Activated CD4-positive, alpha-beta T cell treated with anti-CD3 and anti-CD28 coated beads, Interleukin-2, amount 10 ng/mL, durations not matched to agents 7 days and 5 days (primary cell): ENCODE results near the gene GRK1. TPM values are rescaled to one million over a fixed set of nuclear protein-coding genes. Genes with fewer than 3 reads are reported as not detected.

Source experiments
- CTCF ChIA-PET: fragments of 350-600 bp; sonication (Branson Sonifier 250); formaldehyde crosslinking; loops from one replicate; lab custom pipeline; 2021; ENCODE audit warnings: antibody characterized with exemption; lab: Charles Lee
- POLR2A ChIA-PET: fragments of 350-600 bp; sonication (Branson Sonifier 250); formaldehyde crosslinking; loops from one replicate; lab custom pipeline; 2021; ENCODE audit warnings: antibody characterized with exemption; lab: Charles Lee
- DNase-seq: peaks from one replicate; pipeline ENCODE4 v3.0.0-alpha.2; 2020
- H3K27ac Mint-ChIP-seq: one replicate; pipeline ENCODE4 v1.8.0; 2021; ENCODE audit warnings: mild to moderate bottlenecking, moderate library complexity, mixed read lengths
- H3K27me3 Mint-ChIP-seq: one replicate; pipeline ENCODE4 v1.8.0; 2021; ENCODE audit warnings: mixed read lengths
- H3K36me3 Mint-ChIP-seq: one replicate; pipeline ENCODE4 v1.8.0; 2021; ENCODE audit warnings: low read depth, mixed read lengths
- H3K4me1 Mint-ChIP-seq: one replicate; pipeline ENCODE4 v1.8.0; 2021; ENCODE audit warnings: mixed read lengths
- H3K4me3 Mint-ChIP-seq: one replicate; pipeline ENCODE4 v1.8.0; 2021; ENCODE audit warnings: mild to moderate bottlenecking, moderate library complexity, mixed read lengths
- H3K9me3 Mint-ChIP-seq: one replicate; pipeline ENCODE4 v1.8.0; 2021; ENCODE audit warnings: mixed read lengths
- total RNA-seq, 2 experiments: library from RNA; stranded (reverse); gene quantifications; one replicate each; pipeline ENCODE4 v1.2.3, GENCODE V29; 2021

The GRK1 gene
- total RNA-seq, 2 experiments from 2014 or later: 0.19 TPM; not detected in 1

- H3K27ac Mint-ChIP-seq: no peak overlapping the region
- POLR2A ChIA-PET: no interaction called here
- no peak overlapping the region for H3K4me3 Mint-ChIP-seq
- H3K36me3 Mint-ChIP-seq: no peaks in the 10 kb centered on the region
- peaks cover 44% of the 10 kb centered on the region for H3K27me3 Mint-ChIP-seq
- DNase-seq: no peak
- H3K4me1 Mint-ChIP-seq: peaks cover 12% of the 10 kb centered on the region
- H3K9me3 Mint-ChIP-seq: no peaks in the 10 kb centered on the region
- CTCF ChIA-PET: no interaction called here
These were observed 95.5 kb downstream of the GRK1 start for GRCh38 chr13:113762538-113762937.

- H3K4me1 Mint-ChIP-seq: peaks cover 12% of the 10 kb centered on the region
- CTCF ChIA-PET: no interaction called here
These were observed 96.2 kb downstream of the GRK1 start for GRCh38 chr13:113763254-113763653.

GRCh38 chr13:113763961-113764792, 97.2 kb downstream of the GRK1 start:
- H3K9me3 Mint-ChIP-seq: no peaks in the 10 kb centered on the region
- CTCF ChIA-PET: no interaction called here
- H3K4me1 Mint-ChIP-seq: peaks cover 8% of the 10 kb centered on the region
- H3K27me3 Mint-ChIP-seq: peaks cover 35% of the 10 kb centered on the region
- no peak for DNase-seq
- POLR2A ChIA-PET: no interaction called here
- no peak overlapping the region for H3K27ac Mint-ChIP-seq
- no peak overlapping the region for H3K4me3 Mint-ChIP-seq
- H3K36me3 Mint-ChIP-seq: no peaks in the 10 kb centered on the region

More at GRCh38 chr13:113763254-113763653, 96.2 kb downstream of the GRK1 start:
- no peak overlapping the region for H3K4me3 Mint-ChIP-seq
- no peaks in the 10 kb centered on the region for H3K36me3 Mint-ChIP-seq
- H3K27me3 Mint-ChIP-seq: peaks cover 39% of the 10 kb centered on the region
- no peaks in the 10 kb centered on the region for H3K9me3 Mint-ChIP-seq
- POLR2A ChIA-PET: no interaction called here
- DNase-seq: no peak
- no peak overlapping the region for H3K27ac Mint-ChIP-seq

- H3K27me3 Mint-ChIP-seq: peaks cover 27% of the 10 kb centered on the region
- CTCF ChIA-PET: no interaction called here
- POLR2A ChIA-PET: no interaction called here
- no peaks in the 10 kb centered on the region for H3K9me3 Mint-ChIP-seq
- DNase-seq: no peak
- no peaks in the 10 kb centered on the region for H3K36me3 Mint-ChIP-seq
- no peak overlapping the region for H3K4me3 Mint-ChIP-seq
- no peak overlapping the region for H3K27ac Mint-ChIP-seq
- peaks cover 1% of the 10 kb centered on the region for H3K4me1 Mint-ChIP-seq
These were observed 98.0 kb downstream of the GRK1 start for GRCh38 chr13:113764793-113765563.

GRCh38 chr13:113765564-113765910, 98.5 kb downstream of the GRK1 start:
- H3K27me3 Mint-ChIP-seq: peaks cover 24% of the 10 kb centered on the region
- no peaks in the 10 kb centered on the region for H3K4me1 Mint-ChIP-seq
- H3K27ac Mint-ChIP-seq: no peak overlapping the region
- CTCF ChIA-PET: no interaction called here
- DNase-seq: no peak
- POLR2A ChIA-PET: no interaction called here
- no peaks in the 10 kb centered on the region for H3K9me3 Mint-ChIP-seq
- H3K36me3 Mint-ChIP-seq: no peaks in the 10 kb centered on the region
- no peak overlapping the region for H3K4me3 Mint-ChIP-seq

DNA sequence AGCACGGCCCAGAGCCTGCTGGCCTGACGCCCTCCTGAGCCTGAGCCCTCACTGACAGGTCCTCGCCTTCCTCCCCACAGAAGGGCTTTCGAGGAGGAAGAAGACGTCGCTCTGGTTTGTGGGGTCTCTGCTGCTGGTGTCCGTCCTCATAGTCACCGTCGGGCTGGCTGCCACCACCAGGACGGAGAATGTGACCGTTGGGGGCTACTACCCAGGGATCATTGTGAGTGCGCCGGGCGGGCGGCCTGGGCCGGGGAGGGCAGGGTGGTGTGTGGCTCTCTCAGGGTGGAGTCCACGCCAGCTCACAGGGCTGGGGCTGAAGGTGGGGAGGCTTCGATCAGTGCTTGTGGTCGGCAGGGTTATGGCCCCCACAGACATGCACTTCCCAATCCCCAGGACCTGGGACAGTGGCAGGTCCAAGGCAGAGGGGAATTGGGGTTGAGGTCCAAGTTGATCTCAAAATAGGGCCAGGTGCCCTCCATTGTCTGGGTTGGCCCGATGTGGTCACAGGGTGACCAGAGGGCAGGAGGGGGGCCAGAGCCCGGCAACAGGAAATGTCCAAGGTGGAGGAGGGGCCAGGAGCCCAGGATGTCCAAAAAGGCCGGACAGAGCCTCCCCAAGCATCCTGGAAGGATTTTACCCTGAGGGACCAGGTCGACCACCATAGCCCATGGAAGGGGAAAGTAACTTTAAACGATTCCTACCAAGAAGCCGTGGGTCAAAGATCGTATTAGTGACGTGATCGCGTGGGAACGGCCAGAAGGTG, 99.2 kb downstream of the GRK1 start:
- peaks cover 3% of the 10 kb centered on the region for H3K9me3 Mint-ChIP-seq
- no peak overlapping the region for H3K4me3 Mint-ChIP-seq
- no peak for DNase-seq
- CTCF ChIA-PET: no interaction called here
- H3K27ac Mint-ChIP-seq: no peak overlapping the region
- POLR2A ChIA-PET: no interaction called here
- H3K4me1 Mint-ChIP-seq: no peaks in the 10 kb centered on the region
- peaks cover 17% of the 10 kb centered on the region for H3K27me3 Mint-ChIP-seq
- H3K36me3 Mint-ChIP-seq: no peaks in the 10 kb centered on the region

DNA sequence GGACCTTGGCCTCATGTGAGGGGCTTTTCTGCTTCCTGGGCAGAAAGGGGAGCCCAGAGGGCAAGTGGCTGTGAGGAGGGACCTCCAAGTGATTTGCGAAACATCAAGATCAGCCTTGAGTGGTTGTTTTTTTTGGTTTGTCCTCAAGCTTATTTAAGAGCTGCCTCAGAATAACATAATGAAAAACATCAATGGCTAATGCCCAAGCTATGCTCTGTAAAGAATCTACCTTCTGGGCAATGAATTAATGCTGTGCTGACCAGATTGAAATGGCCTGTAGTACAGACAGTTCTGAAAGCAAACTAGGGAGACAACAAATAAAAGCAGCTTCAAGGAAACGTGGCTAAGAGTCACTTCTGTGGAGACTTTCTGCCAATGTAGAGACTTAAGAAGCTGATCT, 100.3 kb downstream of the GRK1 start:
- H3K4me1 Mint-ChIP-seq: peaks cover 4% of the 10 kb centered on the region
- no peak for DNase-seq
- H3K27me3 Mint-ChIP-seq: peaks cover 6% of the 10 kb centered on the region
- POLR2A ChIA-PET: no interaction called here
- no peak overlapping the region for H3K4me3 Mint-ChIP-seq
- peaks cover 7% of the 10 kb centered on the region for H3K9me3 Mint-ChIP-seq
- H3K36me3 Mint-ChIP-seq: no peaks in the 10 kb centered on the region
- H3K27ac Mint-ChIP-seq: no peak overlapping the region
- CTCF ChIA-PET: no interaction called here

DNA sequence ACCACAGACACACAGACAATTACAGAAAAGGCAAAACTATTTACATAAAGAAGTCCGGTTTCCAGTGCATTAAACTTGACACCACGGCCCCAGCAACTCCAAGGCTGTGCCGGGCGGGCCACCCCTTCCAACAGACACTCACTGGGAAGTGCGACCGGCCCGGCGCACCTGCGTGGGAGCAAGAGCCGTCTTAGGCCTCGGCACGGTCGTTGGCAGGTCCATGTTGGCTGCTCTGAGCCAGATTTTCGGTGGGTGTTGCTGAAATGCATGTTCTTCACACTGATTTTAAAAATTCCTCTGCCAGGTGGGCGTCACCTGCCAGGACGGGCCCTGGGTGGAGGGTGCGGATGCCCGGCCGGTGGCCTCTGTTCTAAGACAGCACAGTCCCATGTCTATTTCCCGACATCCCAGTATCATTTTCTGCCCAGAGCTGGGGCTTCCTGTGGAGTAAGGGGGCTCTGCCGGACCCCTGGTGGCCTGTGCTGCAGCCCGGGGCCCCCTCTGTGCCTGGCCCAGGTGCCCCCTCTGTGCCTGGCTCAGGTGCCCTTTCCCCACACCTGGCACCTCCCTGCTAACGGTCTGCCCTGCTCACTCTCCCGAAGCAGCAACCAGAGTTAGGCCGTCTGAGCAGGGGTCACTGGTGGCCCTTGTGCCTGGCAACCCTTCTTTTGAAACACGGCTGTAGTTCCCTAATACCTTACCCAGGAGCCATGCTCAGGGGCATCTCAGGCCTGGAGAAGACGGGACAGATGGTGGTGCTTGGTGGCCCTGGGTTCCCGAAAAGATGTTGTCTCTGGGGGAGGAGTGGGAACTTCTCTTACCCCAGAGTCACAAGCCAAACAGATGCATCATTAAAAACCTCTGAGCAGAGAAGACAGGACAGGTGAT, 101.2 kb downstream of the GRK1 start:
- CTCF ChIA-PET: no interaction called here
- POLR2A ChIA-PET: no interaction called here
- no peak overlapping the region for H3K27ac Mint-ChIP-seq
- H3K4me1 Mint-ChIP-seq: peaks cover 5% of the 10 kb centered on the region
- no peaks in the 10 kb centered on the region for H3K36me3 Mint-ChIP-seq
- H3K9me3 Mint-ChIP-seq: peaks cover 11% of the 10 kb centered on the region
- no peak for DNase-seq
- no peak overlapping the region for H3K4me3 Mint-ChIP-seq
- H3K27me3 Mint-ChIP-seq: peaks cover 4% of the 10 kb centered on the region

- Mint-ChIP-seq H3K36me3 (no peaks in the 10 kb centered on the region), H3K27ac (no peak overlapping the region), H3K9me3 (peaks cover 11% of the 10 kb centered on the region), H3K4me1 (peaks cover 5% of the 10 kb centered on the region), H3K4me3 (no peak overlapping the region), H3K27me3 (no peaks in the 10 kb centered on the region)
- DNase-seq: no peak
- POLR2A ChIA-PET: no interaction called here
- CTCF ChIA-PET: no interaction called here
These were observed 102.1 kb downstream of the GRK1 start for GRCh38 chr13:113769106-113769505.

- peaks cover 11% of the 10 kb centered on the region for H3K9me3 Mint-ChIP-seq
- peaks cover 5% of the 10 kb centered on the region for H3K4me1 Mint-ChIP-seq
- no peak overlapping the region for H3K4me3 Mint-ChIP-seq
- no peaks in the 10 kb centered on the region for H3K27me3 Mint-ChIP-seq
- no peak overlapping the region for H3K27ac Mint-ChIP-seq
- no peak for DNase-seq
- CTCF ChIA-PET: no interaction called here
- H3K36me3 Mint-ChIP-seq: no peaks in the 10 kb centered on the region
- POLR2A ChIA-PET: no interaction called here
These were observed 102.9 kb downstream of the GRK1 start for GRCh38 chr13:113769881-113770280.

- Mint-ChIP-seq H3K4me3 (no peak overlapping the region), H3K27ac (no peak overlapping the region), H3K4me1 (peaks cover 5% of the 10 kb centered on the region), H3K9me3 (peaks cover 11% of the 10 kb centered on the region), H3K27me3 (no peaks in the 10 kb centered on the region), H3K36me3 (no peaks in the 10 kb centered on the region)
- no peak for DNase-seq
- CTCF ChIA-PET: no interaction called here
- POLR2A ChIA-PET: no interaction called here
These were observed 103.4 kb downstream of the GRK1 start for GRCh38 chr13:113770441-113770840.

DNA sequence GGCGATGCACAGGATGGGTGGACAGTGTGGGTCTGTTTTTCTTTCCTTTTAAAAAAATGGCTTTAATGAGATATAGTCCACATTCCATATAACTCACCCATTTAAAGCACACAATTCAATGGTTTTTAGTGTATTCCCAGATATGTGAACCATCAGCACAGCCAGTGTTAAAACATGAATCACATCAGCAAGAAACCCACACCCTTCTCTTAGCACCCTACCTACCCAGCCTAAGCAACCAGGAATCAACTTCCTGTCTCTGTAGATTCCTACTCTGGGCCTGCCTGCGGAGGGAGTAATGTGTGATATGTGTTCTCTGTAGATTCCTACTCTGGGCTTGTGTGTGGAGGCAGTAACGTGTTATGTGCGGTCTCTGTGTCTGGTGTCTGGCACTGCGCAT, 103.9 kb downstream of the GRK1 start:
- POLR2A ChIA-PET: no interaction called here
- H3K36me3 Mint-ChIP-seq: no peaks in the 10 kb centered on the region
- H3K27ac Mint-ChIP-seq: no peak overlapping the region
- CTCF ChIA-PET: no interaction called here
- H3K4me3 Mint-ChIP-seq: no peak overlapping the region
- peaks cover 11% of the 10 kb centered on the region for H3K9me3 Mint-ChIP-seq
- DNase-seq: no peak
- H3K4me1 Mint-ChIP-seq: peaks cover 5% of the 10 kb centered on the region
- no peaks in the 10 kb centered on the region for H3K27me3 Mint-ChIP-seq
